Measurements from ENCODE around the gene CAPN14.

The CAPN14 gene

GRCh38 chr2:31230751-31231150 is 13.4 kb upstream of the CAPN14 start:
- no peak overlapping the region for H3K27ac ChIP-seq
- TF ChIP-seq CTCF (IDR thresholded peaks at IDR 0.05) = no peak
- TF ChIP-seq ZFX (IDR thresholded peaks at IDR 0.05; ENCODE audit: borderline replicate concordance) = no peak

- no peak overlapping the region for H3K27ac ChIP-seq
- TF ChIP-seq ZFX (IDR thresholded peaks at IDR 0.05; ENCODE audit: borderline replicate concordance) = no peak
- TF ChIP-seq CTCF (IDR thresholded peaks at IDR 0.05) = no peak
Measured at GRCh38 chr2:31228717-31229116, 11.4 kb upstream of the CAPN14 start.

- H3K27ac ChIP-seq = no peak overlapping the region
- TF ChIP-seq ZFX (IDR thresholded peaks at IDR 0.05; ENCODE audit: borderline replicate concordance) = no peak
- no peak for TF ChIP-seq CTCF (IDR thresholded peaks at IDR 0.05)
Measured at GRCh38 chr2:31227711-31228125, 10.4 kb upstream of the CAPN14 start.

- TF ChIP-seq ZFX (IDR thresholded peaks at IDR 0.05; ENCODE audit: borderline replicate concordance) = no peak
- TF ChIP-seq CTCF (IDR thresholded peaks at IDR 0.05) = no peak
- H3K27ac ChIP-seq = no peak overlapping the region
Measured at GRCh38 chr2:31227110-31227509, 9.8 kb upstream of the CAPN14 start.

DNA sequence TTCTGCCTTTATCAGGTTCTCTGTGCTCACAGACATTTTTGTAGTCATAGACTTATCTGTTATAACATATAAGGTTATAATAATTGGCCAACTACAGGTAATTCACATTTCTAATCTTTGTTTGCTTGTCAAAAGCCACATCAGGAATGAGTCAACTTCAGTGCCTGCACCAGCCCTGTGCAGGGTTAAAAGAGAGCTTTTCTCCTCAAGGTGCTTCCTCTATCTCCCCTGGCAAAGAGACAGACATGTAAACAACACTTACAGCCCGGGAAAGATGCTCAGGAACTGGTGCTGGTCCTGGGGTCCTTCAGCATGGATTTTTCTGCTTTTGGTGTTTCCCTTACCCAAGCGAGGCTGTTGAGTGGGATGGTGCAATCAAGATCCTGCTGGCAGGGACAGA is 9.0 kb upstream of the CAPN14 start:
- TF ChIP-seq CTCF (IDR thresholded peaks at IDR 0.05) (no peak), ZFX (IDR thresholded peaks at IDR 0.05; ENCODE audit: borderline replicate concordance) (no peak)
- no peak overlapping the region for H3K27ac ChIP-seq

GRCh38 chr2:31223749-31224148 is 6.4 kb upstream of the CAPN14 start:
- no peak overlapping the region for H3K27ac ChIP-seq
- TF ChIP-seq ZFX (IDR thresholded peaks at IDR 0.05; ENCODE audit: borderline replicate concordance) (no peak), CTCF (IDR thresholded peaks at IDR 0.05) (no peak)

DNA sequence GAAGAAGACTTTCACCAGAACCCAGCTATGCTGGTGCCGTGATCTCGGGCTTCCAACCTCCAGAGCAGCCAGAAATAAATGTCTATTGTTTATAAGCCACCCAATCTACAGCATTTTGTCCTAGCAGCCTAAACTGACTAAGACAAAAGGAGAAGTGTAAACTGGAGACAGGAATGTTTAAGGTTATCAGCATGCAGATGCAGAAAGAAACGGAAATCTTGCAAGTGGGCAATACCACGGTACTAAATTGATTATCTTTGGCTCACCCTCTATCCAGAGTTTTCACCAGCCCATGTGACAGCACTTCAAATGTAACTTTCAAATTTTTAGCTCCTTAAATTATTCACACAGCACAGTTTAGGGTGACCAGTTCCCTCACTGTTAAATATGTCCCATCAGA is 5.7 kb upstream of the CAPN14 start:
- H3K27ac ChIP-seq = no peak overlapping the region
- TF ChIP-seq ZFX (IDR thresholded peaks at IDR 0.05; ENCODE audit: borderline replicate concordance) (no peak), CTCF (IDR thresholded peaks at IDR 0.05) (no peak)

Data from 22Rv1 (cell line).